Tibial artery (tissue), 4 donors: ENCODE data around the gene ADGRV1.

ENCODE experiments used
- DNase-seq, 2 donors: peaks; one replicate each; pipeline ENCODE4 v3.0.0-alpha.2; 2019
- H3K27ac ChIP-seq, 2 donors: fragments of 200-600 bp; sonication (generic) in 1 of 2; 1 replicate in 1 of 2; 2 replicates in 1 of 2; pipeline ENCODE4 v1.5.1; 2018 to 2019; ENCODE audit warnings: mild to moderate bottlenecking in 1 of 2
- H3K27me3 ChIP-seq, 2 donors: fragments of 200-600 bp; sonication (generic) in 1 of 2; one replicate each; pipeline versions ENCODE4 v1.5.1 to v1.6.0; 2016 to 2019
- H3K36me3 ChIP-seq, 3 donors: fragments of 200-600 bp; sonication (generic) in 2 of 3; one replicate each; pipeline ENCODE4 v1.5.1; 2016 to 2019; ENCODE audit warnings: mild to moderate bottlenecking in 2 of 3
- H3K4me1 ChIP-seq, 4 donors: fragments of 200-600 bp; sonication (generic) in 2 of 4; 1 replicate in 3 of 4; 2 replicates in 1 of 4; pipeline ENCODE4 v1.5.1; 2016 to 2019
- H3K4me3 ChIP-seq, 2 donors: fragments of 200-600 bp; sonication (generic) in 1 of 2; 1 replicate in 1 of 2; 2 replicates in 1 of 2; pipeline ENCODE4 v1.5.1; 2018 to 2019; ENCODE audit warnings: mild to moderate bottlenecking in 2 of 2
- H3K9me3 ChIP-seq, 3 donors: fragments of 200-600 bp; sonication (generic) in 1 of 3; one replicate each; pipeline ENCODE4 v1.5.1; 2016 to 2019
- CTCF ChIP-seq, 2 experiments: fragments of 200-600 bp in 1 of 2; fragments of 450-650 bp in 1 of 2; IDR thresholded peaks; one replicate each; pipeline ENCODE4 v1.5.1; 2017 to 2019; ENCODE audit warnings: antibody characterized with exemption in 2 of 2, mild to moderate bottlenecking in 1 of 2, moderate library complexity in 1 of 2
- intact Hi-C: fragments of 100-400 bp; cut with DNase I; formaldehyde crosslinking; loops from one replicate; pipeline ENCODE4 v1.15.0; 2023; ENCODE audit warnings: low total_unique reads

Gene ADGRV1

GRCh38 chr5:91119981-91120850 is 561.6 kb downstream of the ADGRV1 start:
- DNase-seq, result peak in 1 of 2 donors; percentile 61
- H3K36me3 ChIP-seq, result no peaks in the 10 kb centered on the region
- no peak overlapping the region for H3K4me3 ChIP-seq
- H3K9me3 ChIP-seq, result no peaks in the 10 kb centered on the region
- H3K4me1 ChIP-seq, result peaks cover 0 to 69% (median 48%) of the 10 kb centered on the region in 4 donors
- intact Hi-C loops, result no loop called here
- H3K27me3 ChIP-seq, result no peaks in the 10 kb centered on the region
- peak overlapping the region; percentile 36 to 41 for H3K27ac ChIP-seq
- no peak for TF ChIP-seq CTCF (IDR thresholded peaks at IDR 0.05)

- no peak for DNase-seq
- Histone ChIP-seq H3K36me3 (no peaks in the 10 kb centered on the region), H3K27ac (peak overlapping the region; percentile 41 to 58), H3K27me3 (no peaks in the 10 kb centered on the region), H3K4me1 (peaks cover 0 to 81% (median 59%) of the 10 kb centered on the region in 4 donors), H3K9me3 (no peaks in the 10 kb centered on the region), H3K4me3 (no peak overlapping the region)
- no peak for TF ChIP-seq CTCF (IDR thresholded peaks at IDR 0.05)
- intact Hi-C loops, result no loop called here
These were observed 562.9 kb downstream of the ADGRV1 start for GRCh38 chr5:91121347-91121993.

GRCh38 chr5:91122651-91123050 is 564.1 kb downstream of the ADGRV1 start:
- H3K27me3 ChIP-seq, result no peaks in the 10 kb centered on the region
- peaks cover 7 to 93% (median 71%) of the 10 kb centered on the region in 4 donors for H3K4me1 ChIP-seq
- intact Hi-C loops, result no loop called here

GRCh38 chr5:91123291-91123690 is 564.7 kb downstream of the ADGRV1 start:
- intact Hi-C loops, result no loop called here
- peak overlapping the region; percentile 41 to 58 for H3K27ac ChIP-seq
- H3K27me3 ChIP-seq, result no peaks in the 10 kb centered on the region
- no peaks in the 10 kb centered on the region for H3K9me3 ChIP-seq
- DNase-seq, result no peak
- no peaks in the 10 kb centered on the region for H3K36me3 ChIP-seq
- H3K4me3 ChIP-seq, result no peak overlapping the region
- peaks cover 7 to 99% (median 77%) of the 10 kb centered on the region in 4 donors for H3K4me1 ChIP-seq
- TF ChIP-seq CTCF (IDR thresholded peaks at IDR 0.05), result no peak

More at GRCh38 chr5:91122651-91123050, 564.1 kb downstream of the ADGRV1 start:
- H3K27ac ChIP-seq, result peak overlapping the region; percentile 41 to 58
- TF ChIP-seq CTCF (IDR thresholded peaks at IDR 0.05), result no peak
- no peaks in the 10 kb centered on the region for H3K36me3 ChIP-seq
- H3K9me3 ChIP-seq, result no peaks in the 10 kb centered on the region
- no peak overlapping the region for H3K4me3 ChIP-seq
- no peak for DNase-seq

- H3K9me3 ChIP-seq, result no peaks in the 10 kb centered on the region
- no peak for DNase-seq
- H3K36me3 ChIP-seq, result no peaks in the 10 kb centered on the region
- intact Hi-C loops, result no loop called here
- no peaks in the 10 kb centered on the region for H3K27me3 ChIP-seq
- peak overlapping the region in 1 of 2 donors; percentile 41 for H3K27ac ChIP-seq
- H3K4me1 ChIP-seq, result peaks cover 7 to 99% (median 81%) of the 10 kb centered on the region in 4 donors
- no peak for TF ChIP-seq CTCF (IDR thresholded peaks at IDR 0.05)
- H3K4me3 ChIP-seq, result no peak overlapping the region
These were observed 565.3 kb downstream of the ADGRV1 start for GRCh38 chr5:91123901-91124300.
